Fibroblast of lung (primary cell): ENCODE measurements around the gene CACNB4.

Source experiments
- CTCF ChIP-seq, 2 donors: IDR thresholded peaks in 1 of 2; conservative IDR thresholded peaks in 1 of 2; 1 replicate in 1 of 2; 2 replicates in 1 of 2; pipeline ENCODE4 v1.5.1; 2011 to 2012; ENCODE audit warnings: low read length in 2 of 2, control low read depth in 1 of 2, inconsistent platforms in 1 of 2, low read depth in 1 of 2, mild to moderate bottlenecking in 1 of 2
- EZH2 ChIP-seq: IDR thresholded peaks from 2 replicates; pipeline ENCODE4 v1.5.1; 2012; ENCODE audit warnings: low read length, control low read depth, mild to moderate bottlenecking; ENCODE audit errors: missing control alignments

DNA sequence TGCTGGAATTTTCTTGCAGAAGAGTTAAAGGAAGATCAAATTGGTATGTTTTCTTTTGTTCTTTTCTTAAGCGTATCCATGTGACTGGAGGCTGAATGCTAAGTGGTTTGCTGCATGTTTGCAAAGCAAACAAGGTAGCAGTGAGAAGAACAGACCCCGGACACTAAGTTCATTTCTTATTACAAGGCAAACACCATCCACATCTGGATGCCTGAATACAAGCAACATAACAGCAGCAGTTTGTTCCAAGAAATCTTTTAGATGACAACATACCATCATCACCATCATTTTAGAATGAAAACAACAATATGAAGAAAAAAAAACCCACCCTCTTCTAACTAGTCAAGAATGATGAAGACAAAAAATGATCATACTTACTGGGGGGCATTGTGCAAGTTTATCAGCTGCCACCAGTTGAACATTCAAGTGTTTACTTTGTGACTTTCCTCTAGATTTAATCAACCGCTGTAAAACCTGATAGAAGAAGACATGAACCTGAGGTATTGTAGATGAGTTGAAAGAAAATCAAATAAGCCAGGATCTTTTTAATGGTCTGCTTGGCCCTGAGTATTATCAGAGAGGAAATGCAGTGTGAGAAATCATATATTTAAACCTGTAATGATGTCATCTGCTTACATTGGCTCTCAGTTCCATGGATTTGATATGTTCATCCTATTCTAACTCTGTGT is 245.6 kb downstream of the CACNB4 start:
- TF ChIP-seq CTCF (conservative IDR thresholded peaks at IDR 0.05 in 1 of 2, IDR thresholded peaks at IDR 0.05 in 1 of 2; ENCODE audit: low read depth in 1 of 2, low read length in 2 of 2) (no peak), EZH2 (no peak)
